HG03135 (cell line): ENCODE measurements around the gene CRTC2.
"Not testable (repeated sequence)": the region's sequence is repeated elsewhere in the genome, so short reads cannot be mapped to it uniquely, and the experiment has no call there.

Experiments used
- ATAC-seq: cut with Tn5 transposase; IDR thresholded peaks from one replicate; pipeline ENCODE4 v1.9.1; 2021; ENCODE audit warnings: mild to moderate bottlenecking, moderate library complexity; ENCODE audit not compliant: unreplicated experiment

The CRTC2 gene

DNA sequence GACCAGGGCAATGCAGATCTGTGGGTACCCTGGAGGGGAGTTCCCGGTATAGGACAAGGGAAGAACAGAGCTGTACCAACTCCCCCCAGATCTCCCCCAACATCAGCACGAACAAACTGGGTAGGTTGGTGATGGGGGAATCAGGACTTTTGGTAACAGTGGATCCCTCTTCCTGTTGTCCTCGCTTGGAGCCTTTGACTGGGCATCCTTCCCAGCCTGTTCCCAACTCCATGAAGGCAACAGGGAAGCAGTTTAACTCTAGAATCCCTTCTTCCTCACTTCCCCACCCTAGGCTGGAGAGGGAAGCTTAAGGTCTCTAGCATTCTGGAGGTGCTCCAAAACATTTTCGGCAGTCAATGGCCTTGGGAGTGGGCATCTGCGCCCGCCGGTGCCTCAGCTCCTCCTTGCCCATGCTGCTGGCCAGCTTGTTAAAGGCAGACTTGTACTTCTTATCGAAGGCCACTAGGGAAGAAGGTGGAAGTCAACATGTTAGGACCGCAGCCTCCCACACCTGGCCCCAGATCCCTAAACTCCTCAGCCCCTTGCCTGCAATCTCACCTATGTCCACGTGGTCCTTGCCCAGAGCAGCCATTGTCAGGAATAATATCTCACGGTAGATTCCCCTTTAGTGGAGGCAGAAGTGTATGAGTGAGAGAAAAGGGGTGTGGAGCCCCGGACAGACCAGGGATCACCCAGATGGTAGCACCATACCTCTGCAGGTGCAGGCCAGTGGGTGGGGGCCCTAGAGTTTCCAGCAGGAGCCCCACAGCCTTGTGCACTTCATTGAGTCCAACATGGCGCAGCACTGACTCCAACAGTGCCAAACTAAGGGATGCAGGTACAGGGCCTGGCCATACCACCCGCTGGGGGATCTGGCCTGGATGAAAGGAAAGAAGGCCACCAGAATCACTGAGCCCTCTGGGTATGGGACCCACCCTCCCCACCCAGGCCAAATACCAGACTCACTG, 28.1 kb downstream of the CRTC2 start:
- ATAC-seq: no peak

DNA sequence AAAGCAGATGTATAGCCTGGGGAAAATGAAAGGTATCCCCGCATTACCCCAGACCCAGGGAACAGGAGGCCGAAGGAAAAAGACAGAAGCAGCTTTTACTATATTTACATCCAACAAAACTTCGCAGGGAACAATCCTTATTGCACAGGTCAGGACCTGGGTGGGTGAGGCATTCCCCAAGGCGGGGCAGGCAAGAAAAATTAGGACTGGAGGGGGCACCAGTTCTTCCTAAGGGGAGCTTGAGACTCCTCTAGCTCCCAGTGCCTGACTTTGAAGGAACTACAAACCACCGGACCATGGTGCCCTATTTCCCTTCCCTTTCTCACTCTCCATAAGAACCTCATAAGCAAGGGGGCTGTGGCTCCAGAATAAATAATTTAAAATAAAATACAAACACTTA, 29.0 kb downstream of the CRTC2 start:
- no peak for ATAC-seq

DNA sequence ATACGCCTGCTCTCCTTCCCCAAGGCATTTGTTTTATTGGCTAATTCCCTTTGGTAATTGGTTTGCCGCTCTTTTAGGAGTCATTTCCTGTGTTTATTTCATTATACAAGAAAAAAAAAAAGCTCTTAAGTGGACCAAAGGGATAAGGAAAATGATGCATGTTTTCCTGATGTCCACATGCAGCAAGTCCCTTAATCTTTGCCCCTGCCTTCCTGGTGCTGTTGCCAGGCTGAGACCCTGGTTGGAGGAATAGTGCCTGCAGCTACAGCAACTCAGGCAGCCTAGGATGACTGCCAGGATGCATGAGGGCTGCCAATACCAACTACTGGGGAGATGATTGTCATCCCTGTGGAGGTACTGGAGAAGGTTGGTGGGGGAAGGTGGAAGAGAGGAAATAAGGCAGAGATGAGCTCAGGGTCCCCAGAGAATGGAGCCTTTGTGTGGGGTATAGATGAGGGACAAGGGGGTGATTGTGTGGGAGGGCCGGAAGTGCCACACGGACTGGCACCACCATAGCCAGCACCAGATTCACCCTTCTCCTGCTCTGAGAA, 29.5 kb downstream of the CRTC2 start:
- ATAC-seq: no peak

DNA sequence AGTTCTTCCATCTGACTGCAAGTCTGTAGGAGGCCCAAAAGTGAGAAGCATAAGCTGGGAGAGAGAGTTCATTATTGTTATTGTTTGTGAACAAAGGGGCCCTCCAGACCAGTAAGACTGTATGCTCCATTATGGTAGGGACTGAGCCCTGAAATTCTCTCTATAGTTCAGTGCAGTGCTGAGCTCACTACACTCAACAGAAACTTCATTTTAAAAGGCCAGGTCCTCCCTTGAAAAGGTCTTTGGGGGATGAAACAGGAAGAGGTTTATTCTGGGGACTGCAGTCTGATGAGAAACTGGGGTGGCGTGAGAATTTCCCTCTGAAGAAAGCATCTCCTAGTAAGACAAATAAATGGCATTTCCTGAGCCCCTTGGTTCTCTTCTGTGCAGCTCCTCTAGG, 30.2 kb downstream of the CRTC2 start:
- ATAC-seq: no peak

DNA sequence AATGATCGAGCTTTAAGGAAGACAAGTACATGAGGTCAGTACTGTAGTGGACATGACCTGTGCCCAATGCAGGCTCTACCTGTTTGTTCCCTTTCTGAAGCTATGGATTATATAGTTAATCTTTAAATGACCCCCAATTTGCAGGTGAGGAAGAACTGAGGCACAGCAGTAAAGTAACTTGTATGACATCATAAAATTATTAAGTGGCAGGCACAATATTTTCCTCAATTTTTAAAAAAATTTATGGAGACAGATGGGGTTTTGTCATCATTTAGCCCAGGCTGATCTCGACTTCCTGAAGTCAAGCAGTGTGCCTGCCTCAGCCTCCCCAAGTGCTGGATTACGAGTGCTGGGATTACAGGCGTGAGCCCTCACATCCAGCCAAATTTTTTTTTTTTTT, 32.0 kb downstream of the CRTC2 start:
- no peak for ATAC-seq

DNA sequence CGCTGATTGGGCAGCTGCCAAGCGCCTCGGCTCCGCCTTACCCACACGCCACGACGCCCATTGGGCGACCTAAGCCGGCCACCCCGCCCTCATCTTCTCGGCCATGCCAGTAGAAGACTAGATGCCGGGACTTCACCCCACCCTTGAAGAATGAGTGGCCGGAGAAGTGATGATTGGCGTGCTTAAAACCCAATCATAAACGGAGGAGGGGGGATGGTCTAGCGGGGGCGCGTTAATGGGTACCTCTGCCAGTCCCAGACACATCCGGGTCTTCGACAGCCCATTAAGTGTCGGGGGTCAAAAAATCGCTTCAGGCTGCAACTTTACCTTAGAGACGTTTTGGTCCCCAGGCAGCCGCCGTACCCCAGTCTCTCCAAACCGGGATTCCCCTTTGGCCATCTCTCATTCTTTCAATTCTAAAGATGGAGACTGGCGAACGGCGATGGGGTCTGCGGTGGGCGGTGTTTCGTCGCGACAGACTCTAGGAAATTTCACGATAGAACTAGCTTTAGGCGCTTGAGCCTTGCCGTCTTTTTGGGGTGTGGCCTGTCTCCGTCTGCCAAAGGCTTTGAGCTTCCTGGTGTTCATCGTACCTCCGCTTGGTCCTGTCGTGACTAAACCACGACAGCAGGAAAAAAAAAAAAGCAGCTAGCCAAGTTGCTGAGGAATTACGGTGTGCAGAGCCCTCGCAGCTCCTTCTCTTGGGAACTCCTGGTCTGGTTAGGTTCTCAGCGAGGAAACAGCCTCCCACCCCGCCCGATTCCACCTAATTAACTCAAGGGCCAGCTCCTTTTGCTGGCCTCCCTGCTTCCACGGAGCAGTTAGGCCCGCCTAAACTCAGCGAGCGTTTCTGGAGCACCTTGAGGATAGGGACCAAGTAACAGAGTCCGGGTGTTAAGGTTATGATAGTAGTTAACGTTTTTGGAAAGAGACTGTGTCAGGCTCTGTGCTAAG, 35.2 kb downstream of the CRTC2 start, which contains the start of gene GATAD2B:
Gene GATAD2B, minus strand, starts transcription at position 1 of the 954 bp plus-strand sequence. CDS start 94,625 bp downstream, outside the sequence.
- peak; percentile 92 for ATAC-seq

DNA sequence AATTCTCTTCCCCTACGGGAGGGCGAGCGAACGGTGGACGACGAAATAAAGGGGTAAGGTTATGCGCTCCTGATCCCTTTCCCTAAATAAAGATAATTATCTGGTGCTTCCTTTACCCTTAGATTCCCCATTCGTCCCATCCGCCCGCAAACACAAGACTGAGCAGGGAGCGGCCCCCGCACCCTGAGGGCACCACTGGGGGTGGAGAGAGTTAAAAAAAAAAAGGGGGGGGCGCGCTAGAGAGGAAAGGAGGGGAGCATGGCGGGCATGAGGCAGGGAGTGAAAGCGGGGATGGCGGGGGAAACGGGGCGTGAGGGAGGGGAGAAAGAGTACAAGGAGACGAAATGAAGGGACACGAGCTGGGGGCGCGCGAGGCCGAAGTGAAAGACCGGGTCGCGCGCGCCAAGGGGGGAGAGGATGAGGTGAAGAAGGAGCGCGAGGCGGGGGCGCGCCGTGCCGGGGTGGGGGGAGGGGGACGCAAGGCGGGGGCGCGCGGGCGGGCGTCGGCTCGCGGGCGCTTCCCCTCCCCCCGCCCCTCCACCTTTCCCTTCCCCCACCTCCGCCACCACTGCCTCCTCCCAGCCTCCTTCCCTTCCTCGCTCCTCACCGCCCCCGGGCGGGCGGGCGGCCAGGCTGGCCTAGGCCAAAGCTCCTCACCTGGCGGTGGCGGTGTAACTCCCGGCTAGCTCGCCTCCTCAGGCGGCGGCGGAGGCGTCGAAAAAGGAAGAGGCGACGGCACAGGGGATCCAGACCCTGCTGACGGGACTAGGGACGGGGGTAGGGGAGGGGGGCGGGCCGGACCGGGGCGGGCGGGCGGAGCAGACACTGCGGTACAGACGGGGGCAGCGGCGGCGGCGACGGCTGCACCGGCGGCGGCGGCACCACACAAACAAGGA, 36.1 kb downstream of the CRTC2 start:
- ATAC-seq: peak; percentile 26

DNA sequence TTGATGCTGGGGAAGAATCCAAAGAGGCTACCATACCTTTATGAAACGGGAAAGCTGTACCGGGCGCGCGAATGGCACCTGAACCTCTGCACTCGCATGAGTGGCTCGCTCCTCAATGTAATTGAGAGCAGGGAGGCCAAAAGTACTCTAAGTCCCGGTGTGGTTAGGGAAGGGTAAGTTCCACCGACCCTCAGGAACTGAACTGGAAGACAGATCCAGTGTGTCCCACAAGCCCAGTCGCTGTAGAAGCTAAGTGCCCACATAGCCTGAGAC, 36.7 kb downstream of the CRTC2 start:
- no peak for ATAC-seq

DNA sequence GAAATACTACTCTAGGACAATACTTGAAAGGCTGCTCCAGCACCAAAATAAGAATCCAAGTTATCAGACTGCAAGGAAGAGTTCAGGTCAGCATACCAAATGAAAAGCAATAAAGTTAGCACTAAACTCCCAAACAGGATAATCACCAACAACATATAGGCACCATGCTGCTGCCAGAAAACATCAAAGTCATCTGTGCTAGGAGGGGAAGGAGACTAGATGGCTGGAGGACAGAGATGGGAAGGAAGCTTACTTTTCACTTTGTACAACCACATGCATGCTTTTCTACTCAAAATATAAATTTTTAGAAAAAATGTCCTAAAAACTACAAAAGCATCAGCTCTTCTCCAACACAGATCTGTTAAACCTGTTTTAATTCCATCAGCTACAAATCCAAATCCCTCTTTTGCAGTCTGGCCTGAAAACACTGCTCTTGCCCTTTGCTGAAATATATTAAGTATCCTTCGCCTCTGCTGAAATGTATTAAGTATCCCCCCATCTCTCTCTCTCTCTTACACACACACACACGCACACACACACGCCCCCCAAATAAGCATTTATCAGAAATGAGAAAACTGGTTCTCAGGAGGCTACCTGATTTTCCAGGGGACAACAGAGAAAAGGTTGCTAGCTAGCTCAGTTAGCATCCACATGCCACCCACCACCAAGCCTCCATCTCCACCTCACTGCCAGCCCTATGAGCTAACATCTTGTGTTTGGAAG, 37.2 kb downstream of the CRTC2 start:
- no peak for ATAC-seq

DNA sequence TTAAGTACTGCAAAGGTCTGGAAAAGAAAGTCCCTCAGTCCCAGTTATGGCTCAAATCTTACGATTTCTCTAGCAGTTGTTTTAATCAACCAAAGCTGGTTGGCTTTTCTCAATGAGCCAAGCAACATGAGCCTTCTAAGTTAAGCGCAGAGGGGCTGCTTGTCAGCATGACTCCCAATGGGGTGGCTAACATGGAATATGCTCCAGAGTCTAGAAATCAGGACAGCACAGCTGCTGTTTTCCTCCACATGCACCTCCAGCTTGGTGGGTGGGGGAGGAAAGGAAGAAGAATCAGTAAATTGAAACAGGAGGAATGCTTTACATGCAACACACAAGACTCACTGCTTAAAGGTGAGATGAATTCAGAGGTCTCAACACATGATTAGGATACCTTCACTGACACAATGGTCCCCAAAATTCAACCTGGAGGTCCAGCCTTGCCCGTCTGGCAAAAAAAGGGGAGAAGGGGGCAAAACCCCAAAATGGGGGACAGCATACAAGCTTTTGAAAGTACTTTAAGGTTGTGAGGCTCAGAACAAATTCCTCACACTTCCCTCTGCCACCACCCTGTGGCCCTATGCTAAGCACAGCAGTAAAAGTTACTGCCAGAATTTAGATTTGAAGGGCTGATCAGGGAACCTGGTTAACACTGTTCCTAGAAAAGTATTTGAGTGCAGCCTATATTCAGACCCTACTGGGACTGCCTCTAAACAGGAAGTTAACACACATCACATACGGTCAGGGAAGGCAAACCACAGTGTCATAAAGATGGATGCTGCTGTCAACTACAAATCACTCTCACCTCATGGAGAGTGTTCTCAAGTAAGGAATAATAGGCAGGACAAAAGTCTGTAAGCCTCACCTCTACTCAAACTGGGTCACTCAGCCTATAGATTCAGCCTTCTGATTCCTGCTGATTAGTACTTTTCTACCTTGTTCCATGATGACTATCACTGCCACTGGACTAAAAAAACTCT, 38.2 kb downstream of the CRTC2 start:
- ATAC-seq: no peak

DNA sequence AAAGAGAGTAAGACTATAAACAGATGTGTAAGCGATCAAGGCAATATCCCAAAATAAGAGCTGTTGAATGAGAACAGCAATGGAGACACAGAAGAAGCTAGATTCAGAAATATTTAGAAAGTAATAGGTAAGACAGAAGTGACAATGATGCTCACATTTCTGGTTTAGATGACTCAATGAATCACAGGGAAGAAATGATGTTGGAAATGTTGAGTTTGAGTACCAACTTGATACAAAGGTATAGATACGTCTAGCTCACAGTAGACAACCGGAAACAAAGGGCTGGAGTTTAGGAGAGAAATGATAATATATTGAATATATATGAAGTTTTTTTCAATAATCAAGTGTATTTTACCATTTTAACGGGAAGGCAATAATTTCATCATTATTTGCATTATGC, 42.1 kb downstream of the CRTC2 start:
- no peak for ATAC-seq

DNA sequence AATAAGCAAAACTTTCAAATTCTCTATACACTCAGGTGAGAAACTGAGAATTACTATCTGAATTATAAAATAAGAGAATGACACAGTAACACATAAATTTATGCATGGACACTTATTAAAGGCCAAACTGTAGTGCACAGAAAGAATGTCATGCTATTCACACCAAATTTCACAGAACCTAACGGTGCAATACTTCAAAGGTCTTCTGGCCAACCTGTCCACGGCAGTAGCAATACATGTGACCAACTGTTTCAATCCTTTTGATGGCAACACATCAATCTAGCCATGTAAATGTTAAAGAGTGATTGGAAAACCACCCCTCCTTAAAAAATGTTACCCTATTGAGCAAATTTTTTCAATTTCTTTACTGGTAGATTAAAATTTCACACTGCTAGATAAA, 46.1 kb downstream of the CRTC2 start:
- no peak for ATAC-seq

DNA sequence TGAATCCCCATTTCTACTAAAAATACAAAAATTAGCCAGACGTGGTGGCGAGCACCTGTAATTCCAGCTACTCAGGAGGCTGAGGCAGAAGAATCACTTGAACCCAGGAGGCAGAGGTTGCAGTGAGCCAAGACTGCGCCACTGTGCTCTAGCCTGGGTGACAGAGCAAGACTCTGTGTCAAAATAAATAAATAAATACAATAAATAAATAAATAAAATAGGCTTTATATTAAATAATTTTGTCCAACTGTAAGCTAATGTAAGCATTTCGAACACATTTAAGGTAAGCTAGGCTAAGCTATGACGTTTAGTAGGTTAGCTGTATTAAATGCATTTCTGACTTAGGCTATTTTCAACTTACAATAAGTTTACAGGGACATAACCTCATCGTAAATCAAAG, 47.9 kb downstream of the CRTC2 start:
- not testable (repeated sequence) for ATAC-seq

DNA sequence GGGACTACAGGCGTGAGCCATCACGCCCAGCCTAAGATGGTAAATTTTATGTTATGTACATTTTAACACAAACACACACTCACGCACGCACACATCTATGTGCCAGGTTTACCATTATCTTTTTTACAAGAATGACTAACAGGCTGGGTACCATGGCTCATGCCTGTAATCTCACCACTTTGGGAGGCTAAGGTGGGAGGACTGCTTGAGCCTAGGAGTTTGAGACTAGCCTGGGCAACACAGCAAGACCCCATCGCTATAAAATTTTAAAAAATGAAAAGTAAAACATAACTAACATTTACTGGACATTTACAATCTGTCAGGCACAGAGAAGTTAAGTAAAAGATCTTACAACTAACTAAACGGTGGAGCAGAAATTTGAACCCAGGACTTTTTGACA, 50.3 kb downstream of the CRTC2 start:
- ATAC-seq: no peak

DNA sequence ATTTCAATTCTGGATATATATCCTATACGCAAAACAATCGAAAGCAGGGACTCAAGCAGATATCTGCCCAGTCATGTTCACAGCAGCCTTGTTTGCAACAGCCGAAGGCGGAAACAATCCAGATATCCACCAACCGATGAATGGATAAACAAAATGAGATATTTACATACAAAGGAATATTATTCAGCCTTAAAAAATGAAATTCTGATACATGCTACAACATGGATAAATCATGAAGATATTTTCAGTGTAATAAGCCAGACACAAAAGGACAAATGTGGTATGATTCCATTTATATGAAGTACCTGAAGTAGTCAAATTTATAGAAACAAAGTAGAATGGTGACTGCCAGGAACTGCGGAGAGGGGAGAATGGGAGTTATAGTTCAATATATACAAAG, 51.3 kb downstream of the CRTC2 start:
- no peak for ATAC-seq

DNA sequence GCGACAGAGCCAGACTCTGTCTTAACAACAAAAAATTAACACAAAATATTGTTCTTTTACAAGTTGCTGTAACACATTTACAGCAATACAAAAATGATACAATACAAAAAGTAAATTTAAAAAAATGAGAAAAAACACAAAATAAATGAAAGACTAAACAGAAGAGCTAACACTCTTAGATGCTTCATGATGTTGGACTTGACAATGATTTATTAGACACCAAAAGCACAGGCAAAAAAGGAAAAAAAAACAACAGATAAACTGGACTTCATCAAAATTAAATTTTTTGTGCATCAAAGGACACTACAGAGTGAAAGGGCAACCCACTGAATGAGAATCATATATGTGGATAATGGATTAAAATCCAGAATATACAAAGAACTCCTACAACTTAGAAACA, 52.0 kb downstream of the CRTC2 start:
- ATAC-seq: no peak

DNA sequence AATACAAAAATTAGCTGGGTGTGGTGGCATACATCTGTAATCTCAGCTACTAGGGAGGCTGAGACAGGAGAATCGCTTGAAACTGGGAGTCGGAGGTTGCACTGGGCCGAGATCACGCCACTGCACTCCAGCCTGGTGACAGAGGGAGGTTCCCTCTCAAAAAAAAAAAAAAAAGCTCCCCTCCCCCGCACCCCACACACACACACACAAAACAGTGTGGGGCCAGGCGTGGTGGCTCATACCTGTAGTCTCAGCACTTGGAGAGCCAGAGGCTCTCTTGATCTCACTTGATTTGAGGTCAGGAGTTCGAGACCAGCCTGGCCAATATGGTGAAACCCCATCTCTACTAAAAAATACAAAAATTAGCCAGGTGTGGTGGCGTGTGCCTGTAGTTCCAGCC, 52.5 kb downstream of the CRTC2 start:
- not testable (repeated sequence) for ATAC-seq

DNA sequence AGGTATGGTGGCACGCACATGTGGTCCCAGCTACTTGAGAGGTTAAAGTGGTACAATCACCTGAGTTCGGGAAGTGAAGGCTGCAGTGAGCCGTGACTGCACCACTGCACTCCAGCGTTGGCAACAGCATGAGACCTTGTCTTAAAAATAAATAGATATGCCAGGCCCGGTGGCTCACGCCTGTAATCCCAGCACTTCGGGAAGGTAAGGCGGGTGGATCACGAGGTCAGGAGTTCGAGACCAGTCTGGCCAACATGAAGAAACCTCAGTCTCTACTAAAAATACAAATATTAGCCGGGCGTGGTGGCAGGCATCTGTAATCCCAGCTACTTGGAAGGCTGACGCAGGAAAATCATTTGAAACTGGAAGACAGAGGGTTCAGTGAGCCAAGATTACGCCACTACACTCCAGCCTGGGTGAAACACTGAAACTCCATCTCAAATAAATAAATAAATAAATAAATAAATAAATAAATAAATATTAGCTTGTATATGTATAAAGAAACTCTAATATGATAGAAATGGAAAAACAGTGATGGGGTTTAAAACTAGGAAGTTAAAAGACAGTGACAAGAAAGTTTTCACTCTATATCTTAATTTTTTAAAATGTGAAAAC, 54.5 kb downstream of the CRTC2 start:
- no peak for ATAC-seq
